ENCODE measurements around the gene SLC9C2. TPM values are rescaled to one million over a fixed set of nuclear protein-coding genes. Genes with fewer than 3 reads are reported as not detected.
A peak's percentile ranks its signal among the peaks of the same experiment; 100 is the strongest.

SLC9C2 gene
- total RNA-seq, 2 experiments from 2014 or later: not detected

DNA sequence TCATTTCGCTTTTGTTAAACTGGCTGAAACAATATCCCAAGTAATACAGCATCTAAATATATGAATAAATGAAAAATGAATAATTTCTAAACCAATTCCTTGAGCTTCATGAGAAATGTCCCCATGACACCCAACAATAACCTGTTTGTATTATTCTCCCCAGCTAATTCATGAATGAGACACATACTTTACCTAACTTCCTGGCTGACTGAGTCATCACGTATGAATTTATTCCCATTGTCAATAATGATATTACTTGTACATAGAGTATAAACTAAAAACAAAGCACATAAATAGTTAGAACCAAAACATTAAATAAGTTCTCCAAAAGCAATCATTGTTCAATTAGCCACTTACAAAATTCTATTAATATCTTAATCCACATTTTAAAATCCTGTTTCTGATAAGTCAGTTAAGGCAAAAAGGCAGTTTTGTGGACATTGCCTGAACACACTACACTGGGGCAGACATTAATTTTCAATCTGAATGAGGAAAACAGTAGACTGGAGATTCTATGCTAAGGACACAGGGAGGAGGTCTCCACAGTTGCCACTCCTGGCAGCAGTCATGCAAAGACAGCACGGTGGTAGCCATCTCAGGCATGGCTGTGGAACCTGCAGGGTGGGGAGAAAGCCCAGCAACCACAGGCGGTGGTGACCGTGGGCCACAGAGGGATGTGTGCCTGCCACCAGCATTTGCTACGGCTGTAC lies 48.2 kb downstream of the SLC9C2 start:
- H3K27ac Mint-ChIP-seq: no peak overlapping the region
- CTCF ChIA-PET: no interaction called here
- Histone ChIP-seq H3K4me1 (ENCODE audit: insufficient read depth, low read length) (peaks cover 17% of the 10 kb centered on the region), H3K4me3 (ENCODE audit: low read length) (no peak overlapping the region), H3K9me3 (ENCODE audit: control insufficient read depth in 1 of 2, insufficient read depth in 1 of 2, low read length in 2 of 2) (no peaks in the 10 kb centered on the region), H3K36me3 (ENCODE audit: insufficient read depth, low read length) (no peaks in the 10 kb centered on the region), H3K27me3 (ENCODE audit: control insufficient read depth in 1 of 2, insufficient read depth in 2 of 2, low read length in 2 of 2) (no peaks in the 10 kb centered on the region), H3K27ac (ENCODE audit: low read depth in 1 of 2, low read length in 2 of 2) (no peak overlapping the region)
- ATAC-seq (ENCODE audit: poor library complexity) (no peak), DNase-seq (no peak)
- no peaks in the 10 kb centered on the region for H3K9me3 Mint-ChIP-seq
- H3K27me3 Mint-ChIP-seq: no peaks in the 10 kb centered on the region
- no peaks in the 10 kb centered on the region for H3K36me3 Mint-ChIP-seq (ENCODE audit: low read depth)
- intact Hi-C loops (cut with DNase I, micrococcal nuclease): no loop called here
- no peak overlapping the region for H3K4me3 Mint-ChIP-seq
- TF ChIP-seq, protein P1, sequence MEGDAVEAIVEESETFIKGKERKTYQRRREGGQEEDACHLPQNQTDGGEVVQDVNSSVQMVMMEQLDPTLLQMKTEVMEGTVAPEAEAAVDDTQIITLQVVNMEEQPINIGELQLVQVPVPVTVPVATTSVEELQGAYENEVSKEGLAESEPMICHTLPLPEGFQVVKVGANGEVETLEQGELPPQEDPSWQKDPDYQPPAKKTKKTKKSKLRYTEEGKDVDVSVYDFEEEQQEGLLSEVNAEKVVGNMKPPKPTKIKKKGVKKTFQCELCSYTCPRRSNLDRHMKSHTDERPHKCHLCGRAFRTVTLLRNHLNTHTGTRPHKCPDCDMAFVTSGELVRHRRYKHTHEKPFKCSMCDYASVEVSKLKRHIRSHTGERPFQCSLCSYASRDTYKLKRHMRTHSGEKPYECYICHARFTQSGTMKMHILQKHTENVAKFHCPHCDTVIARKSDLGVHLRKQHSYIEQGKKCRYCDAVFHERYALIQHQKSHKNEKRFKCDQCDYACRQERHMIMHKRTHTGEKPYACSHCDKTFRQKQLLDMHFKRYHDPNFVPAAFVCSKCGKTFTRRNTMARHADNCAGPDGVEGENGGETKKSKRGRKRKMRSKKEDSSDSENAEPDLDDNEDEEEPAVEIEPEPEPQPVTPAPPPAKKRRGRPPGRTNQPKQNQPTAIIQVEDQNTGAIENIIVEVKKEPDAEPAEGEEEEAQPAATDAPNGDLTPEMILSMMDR (IDR thresholded peaks at IDR 0.05): no peak
- peaks cover 49% of the 10 kb centered on the region for H3K4me1 Mint-ChIP-seq (ENCODE audit: low read depth)
- POLR2A ChIA-PET: no interaction called here

DNA sequence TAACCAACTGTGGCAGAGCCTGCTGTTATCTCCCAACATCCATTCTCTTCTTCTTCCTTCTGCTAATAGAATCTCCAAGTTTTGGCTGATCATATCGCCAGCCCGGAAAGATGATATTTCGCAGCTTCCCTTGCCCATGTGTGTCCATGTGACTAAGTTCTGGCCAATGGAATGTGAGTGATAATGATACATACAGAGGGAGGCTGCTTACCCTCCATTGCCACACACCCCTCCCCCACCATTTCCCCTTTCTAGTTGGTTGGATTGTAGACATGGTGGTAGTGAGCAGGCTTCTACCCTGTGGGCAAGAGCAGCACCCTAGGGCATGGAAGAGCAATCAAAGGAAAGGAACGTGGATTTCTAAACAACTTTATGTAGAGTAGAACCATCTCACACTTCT lies 48.8 kb downstream of the SLC9C2 start:
- H3K36me3 Mint-ChIP-seq (ENCODE audit: low read depth): no peaks in the 10 kb centered on the region
- peaks cover 55% of the 10 kb centered on the region for H3K4me1 Mint-ChIP-seq (ENCODE audit: low read depth)
- TF ChIP-seq, protein P1 (IDR thresholded peaks at IDR 0.05): no peak
- intact Hi-C loops (cut with DNase I, micrococcal nuclease): no loop called here
- Histone ChIP-seq H3K36me3 (ENCODE audit: insufficient read depth, low read length) (no peaks in the 10 kb centered on the region), H3K27me3 (ENCODE audit: control insufficient read depth in 1 of 2, insufficient read depth in 2 of 2, low read length in 2 of 2) (no peaks in the 10 kb centered on the region), H3K27ac (ENCODE audit: low read depth in 1 of 2, low read length in 2 of 2) (no peak overlapping the region), H3K4me1 (ENCODE audit: insufficient read depth, low read length) (peaks cover 17% of the 10 kb centered on the region), H3K4me3 (ENCODE audit: low read length) (no peak overlapping the region), H3K9me3 (ENCODE audit: control insufficient read depth in 1 of 2, insufficient read depth in 1 of 2, low read length in 2 of 2) (no peaks in the 10 kb centered on the region)
- no peaks in the 10 kb centered on the region for H3K9me3 Mint-ChIP-seq
- H3K27ac Mint-ChIP-seq: no peak overlapping the region
- POLR2A ChIA-PET: no interaction called here
- CTCF ChIA-PET: no interaction called here
- DNase-seq (no peak), ATAC-seq (ENCODE audit: poor library complexity) (no peak)
- no peaks in the 10 kb centered on the region for H3K27me3 Mint-ChIP-seq
- no peak overlapping the region for H3K4me3 Mint-ChIP-seq

DNA sequence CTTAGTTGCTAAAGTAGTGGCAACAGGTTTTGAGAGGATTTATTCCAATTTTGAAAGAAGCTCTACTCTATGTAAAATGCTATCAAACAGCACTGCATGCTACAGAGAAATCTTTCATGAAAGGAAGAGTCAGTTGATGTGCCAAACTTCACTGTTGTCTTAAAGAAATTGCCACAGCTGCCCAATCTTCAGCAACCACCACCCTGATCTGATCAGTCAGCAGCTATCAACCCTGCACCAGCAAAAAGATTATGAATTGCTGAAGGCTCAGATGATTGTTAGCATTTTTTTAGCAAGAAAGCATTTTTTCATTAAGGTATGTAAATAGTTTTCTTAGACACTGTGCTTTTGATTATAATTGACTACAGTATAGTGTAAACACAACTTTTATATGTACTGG lies 49.6 kb downstream of the SLC9C2 start:
- Histone ChIP-seq H3K36me3 (ENCODE audit: insufficient read depth, low read length) (no peaks in the 10 kb centered on the region), H3K4me1 (ENCODE audit: insufficient read depth, low read length) (peaks cover 17% of the 10 kb centered on the region), H3K27me3 (ENCODE audit: control insufficient read depth in 1 of 2, insufficient read depth in 2 of 2, low read length in 2 of 2) (no peaks in the 10 kb centered on the region), H3K9me3 (ENCODE audit: control insufficient read depth in 1 of 2, insufficient read depth in 1 of 2, low read length in 2 of 2) (no peaks in the 10 kb centered on the region), H3K4me3 (ENCODE audit: low read length) (no peak overlapping the region), H3K27ac (ENCODE audit: low read depth in 1 of 2, low read length in 2 of 2) (no peak overlapping the region)
- Mint-ChIP-seq H3K4me3 (no peak overlapping the region), H3K27me3 (no peaks in the 10 kb centered on the region), H3K4me1 (ENCODE audit: low read depth) (peaks cover 59% of the 10 kb centered on the region), H3K9me3 (no peaks in the 10 kb centered on the region), H3K36me3 (ENCODE audit: low read depth) (no peaks in the 10 kb centered on the region), H3K27ac (peak overlapping the region; percentile 3)
- POLR2A ChIA-PET: no interaction called here
- ATAC-seq (ENCODE audit: poor library complexity): no peak
- intact Hi-C loops (cut with DNase I, micrococcal nuclease): no loop called here
- TF ChIP-seq, protein P1 (IDR thresholded peaks at IDR 0.05): no peak
- no peak for DNase-seq
- CTCF ChIA-PET: no interaction called here
